NCI-H1694 treated with DMSO at 0.1 percent for 48 hours (cell line): ENCODE data around the gene ARHGEF17.

Source experiments
- DNase-seq: peaks from one replicate; lab custom pipeline; 2025; lab: John Stamatoyannopoulos, UW

ARHGEF17 gene

GRCh38 chr11:73395297-73396208 lies 87.5 kb downstream of the ARHGEF17 start:
- no peak for DNase-seq

- no peak for DNase-seq
Measured at GRCh38 chr11:73396251-73396930, 88.3 kb downstream of the ARHGEF17 start.

- DNase-seq: no peak
Measured at GRCh38 chr11:73396985-73397384, 88.9 kb downstream of the ARHGEF17 start.

- DNase-seq: no peak
Measured at GRCh38 chr11:73397468-73398131, 89.5 kb downstream of the ARHGEF17 start.

DNA sequence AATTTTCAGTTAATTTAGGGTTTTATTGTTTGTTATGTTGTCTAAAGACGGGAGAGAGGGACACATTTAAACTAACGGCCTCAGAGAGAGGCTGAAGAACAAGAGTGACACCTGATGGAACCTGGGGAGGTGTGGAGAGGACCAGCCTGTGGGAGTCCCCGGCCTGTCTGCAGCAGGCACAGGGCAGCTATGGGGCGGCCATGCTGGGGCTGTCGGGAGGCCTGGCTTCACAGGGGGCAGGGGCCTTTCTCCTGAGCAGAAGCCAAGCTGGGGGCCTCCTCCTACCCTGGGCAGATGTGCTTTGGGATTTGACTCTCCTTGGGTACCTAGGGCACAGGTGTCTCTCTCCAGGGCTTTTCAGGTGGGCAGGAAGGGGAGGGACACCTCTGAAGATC lies 90.1 kb downstream of the ARHGEF17 start:
- DNase-seq: no peak

DNA sequence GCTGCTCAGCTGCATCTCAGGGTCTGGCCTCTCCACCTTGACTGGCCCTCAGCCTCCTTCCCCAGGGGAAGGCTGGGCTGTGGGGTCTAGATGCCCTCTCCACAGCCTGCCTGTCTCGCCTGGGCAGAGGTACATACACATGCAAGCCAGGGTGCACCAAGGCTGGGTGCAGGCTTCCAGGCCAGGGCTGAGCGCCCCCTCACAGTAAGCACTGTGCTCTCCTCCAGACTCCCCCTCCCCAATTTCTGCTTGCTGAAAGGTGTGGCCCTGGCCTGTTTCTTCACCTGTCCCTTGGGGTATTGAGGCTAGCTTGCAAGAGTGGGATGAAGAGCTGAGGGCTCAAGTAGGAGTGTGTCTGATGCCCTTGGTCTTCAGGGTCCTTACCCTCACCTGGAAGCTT lies 90.6 kb downstream of the ARHGEF17 start:
- DNase-seq: no peak

- no peak for DNase-seq
Measured at GRCh38 chr11:73399159-73399590, 91.1 kb downstream of the ARHGEF17 start.

DNA sequence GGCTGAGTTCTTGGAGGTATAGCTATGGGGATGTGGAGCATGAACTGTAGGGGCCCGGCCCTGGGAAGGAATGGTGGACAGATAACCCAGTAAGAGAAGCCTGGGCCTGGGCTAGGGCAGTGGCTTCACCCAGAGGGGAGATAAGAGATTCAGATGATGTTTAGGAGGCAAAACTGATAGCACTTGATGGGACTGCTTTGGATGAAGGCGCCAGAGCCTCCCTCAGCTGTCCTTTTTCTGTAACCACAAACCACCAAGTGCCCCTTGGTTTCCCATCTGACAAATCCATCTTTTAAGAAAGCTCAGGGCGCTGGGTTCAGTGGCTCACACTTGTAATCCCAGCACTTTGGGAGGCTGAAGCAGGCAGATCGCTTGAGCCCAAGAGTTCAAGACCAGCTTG lies 91.6 kb downstream of the ARHGEF17 start:
- DNase-seq: no peak

DNA sequence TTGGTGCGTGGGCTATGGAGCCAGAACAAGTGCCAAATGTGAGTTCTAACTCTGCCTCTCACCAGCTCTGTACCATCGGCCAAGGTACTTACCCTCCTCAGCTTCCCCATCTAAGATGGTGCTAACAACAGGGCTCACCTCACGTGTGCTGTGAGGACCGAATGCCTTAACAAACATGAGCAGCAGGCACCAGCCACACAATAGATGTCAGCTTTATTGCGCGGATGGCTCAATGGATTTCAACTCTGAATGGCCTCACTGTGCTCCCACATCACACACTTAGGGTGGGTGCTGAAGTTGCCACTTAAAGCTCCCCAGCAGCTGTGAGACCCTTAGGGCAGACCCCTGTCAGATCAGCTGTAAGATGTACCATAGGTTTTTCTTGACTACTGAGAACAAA lies 92.2 kb downstream of the ARHGEF17 start:
- DNase-seq: no peak

- no peak for DNase-seq
Measured at GRCh38 chr11:73401217-73401923, 93.3 kb downstream of the ARHGEF17 start.

DNA sequence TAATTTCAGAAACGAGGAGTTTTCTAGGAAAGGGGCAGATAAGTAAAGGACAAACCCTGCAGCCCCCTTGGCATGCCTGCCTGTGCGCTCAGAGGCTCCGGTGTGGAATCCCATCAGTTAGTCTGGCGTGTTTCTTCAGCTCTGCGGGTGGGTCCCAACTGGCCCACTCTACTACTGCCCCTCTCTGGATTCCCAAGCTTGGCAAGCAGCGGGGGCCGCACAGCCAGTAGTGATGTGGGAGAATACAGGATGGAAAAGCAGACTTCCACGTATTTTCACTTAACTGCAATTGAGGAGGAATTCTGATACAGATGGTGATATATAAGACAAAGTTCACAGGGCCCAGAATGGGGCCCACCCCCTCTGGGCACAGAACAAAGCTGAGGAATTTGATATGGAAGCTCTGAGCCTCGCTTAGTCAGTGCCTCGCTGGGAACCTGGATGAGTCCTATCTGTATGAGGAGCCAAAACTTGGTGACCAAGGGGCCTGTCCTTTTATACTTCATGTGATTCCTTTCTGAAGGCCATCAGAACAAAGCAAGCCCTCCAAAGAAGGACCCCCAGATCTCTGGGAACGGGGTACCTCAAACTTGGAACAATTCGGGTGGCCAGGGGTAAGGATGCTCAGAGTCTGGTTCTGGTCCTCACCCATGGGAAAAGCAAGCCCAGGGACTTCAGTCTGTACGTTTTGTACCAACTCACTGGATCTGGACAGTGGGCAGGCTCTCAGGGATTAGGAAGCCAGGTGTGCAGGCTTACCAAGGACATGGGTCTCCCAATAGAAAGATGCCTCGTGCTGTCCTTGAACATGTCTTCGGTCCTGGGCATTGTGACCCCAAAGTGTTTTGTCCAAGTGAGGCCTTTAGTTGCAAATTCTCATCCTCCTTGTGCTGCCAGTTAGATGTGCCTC lies 94.1 kb downstream of the ARHGEF17 start:
- no peak for DNase-seq

DNA sequence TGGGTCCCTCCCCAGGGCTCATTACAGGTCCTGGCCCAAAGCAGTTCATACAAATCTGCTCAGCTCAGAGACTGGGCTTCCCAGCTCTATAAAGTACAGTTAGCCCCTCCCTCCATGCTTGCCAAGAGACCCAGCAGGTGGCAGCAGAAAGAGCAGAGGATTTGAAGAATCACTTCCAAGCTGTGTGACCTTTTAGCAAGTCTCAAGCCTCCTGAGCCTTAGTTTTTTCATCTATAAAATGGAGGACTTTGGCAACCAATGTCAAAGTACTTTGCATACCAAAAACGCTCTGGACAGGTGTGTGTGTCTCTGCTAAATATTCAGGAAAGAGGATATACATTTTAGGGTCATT lies 94.7 kb downstream of the ARHGEF17 start:
- no peak for DNase-seq

- no peak for DNase-seq
Measured at GRCh38 chr11:73403541-73403940, 95.5 kb downstream of the ARHGEF17 start.

GRCh38 chr11:73404048-73404447 lies 96.0 kb downstream of the ARHGEF17 start:
- DNase-seq: peak; percentile 5

DNA sequence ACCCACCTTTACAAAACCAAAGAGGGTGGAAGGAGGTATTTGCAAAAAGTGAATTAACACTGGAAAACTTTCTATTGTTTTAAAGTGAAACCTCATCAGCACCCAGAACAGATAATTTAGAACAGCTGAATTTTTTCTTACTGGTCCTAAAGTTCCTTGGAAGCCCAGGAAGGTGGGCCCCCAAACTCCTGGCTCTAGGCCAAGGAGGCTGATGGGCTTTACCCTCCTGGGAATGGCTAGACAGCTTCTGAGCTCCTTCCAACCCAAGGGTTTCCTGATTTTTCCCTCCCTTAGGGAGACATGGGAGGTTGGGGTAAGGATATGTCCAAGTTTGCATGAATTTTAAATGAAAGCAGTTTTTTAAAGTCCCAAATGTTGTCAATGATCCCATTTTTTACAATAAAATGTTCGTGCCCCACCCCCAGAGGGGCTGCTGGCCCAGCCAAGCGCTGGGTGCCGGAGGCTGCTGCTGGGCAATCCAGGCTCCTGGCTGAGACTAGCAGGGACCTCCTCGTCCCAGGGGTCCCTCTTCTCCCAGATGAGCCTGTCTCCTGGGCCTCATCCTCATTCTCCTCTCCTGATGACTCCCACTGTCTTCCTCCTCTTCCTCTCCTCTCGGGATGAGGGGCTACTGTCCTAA lies 96.5 kb downstream of the ARHGEF17 start:
- no peak for DNase-seq

GRCh38 chr11:73405146-73405510 lies 97.1 kb downstream of the ARHGEF17 start:
- DNase-seq: no peak

DNA sequence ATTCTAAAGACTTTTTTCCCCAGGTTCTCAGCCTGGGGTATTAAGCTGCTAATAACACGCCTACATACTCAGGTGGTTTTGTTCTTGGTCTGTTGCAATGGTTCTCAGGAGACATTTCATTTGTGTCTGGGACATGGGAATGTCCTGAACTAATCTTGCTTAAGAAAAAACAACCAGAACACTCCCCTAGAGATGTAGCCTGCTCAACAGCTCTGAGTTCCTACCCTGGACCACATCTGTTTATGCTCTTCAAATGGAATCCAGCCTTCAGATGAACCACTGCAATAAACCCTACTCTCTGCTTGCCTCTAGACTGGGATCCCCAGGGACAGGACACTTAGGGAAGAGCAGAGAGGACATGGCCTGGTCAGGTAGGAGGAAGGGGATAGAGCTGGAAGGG lies 98.1 kb downstream of the ARHGEF17 start:
- DNase-seq: no peak

DNA sequence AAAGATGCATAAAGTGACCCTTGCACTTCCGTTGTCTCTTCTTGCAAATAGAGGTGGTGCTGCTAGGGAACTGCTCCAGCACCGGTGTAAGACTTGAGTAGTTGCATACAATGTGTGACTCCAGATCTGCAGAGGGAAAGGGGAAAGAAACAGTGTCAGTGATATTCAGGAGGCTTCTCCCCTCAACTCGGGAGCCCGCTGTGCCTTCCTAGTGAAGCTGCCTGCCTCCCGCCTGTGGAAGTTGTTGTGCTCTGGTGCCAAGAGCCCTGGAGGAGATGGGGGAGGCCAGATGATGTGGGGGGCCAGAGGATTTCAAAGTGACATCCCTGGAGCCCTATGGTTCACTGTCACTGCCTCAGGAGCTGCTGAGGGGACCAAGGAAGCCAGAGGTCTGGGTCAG lies 98.5 kb downstream of the ARHGEF17 start:
- DNase-seq: no peak

GRCh38 chr11:73409431-73409830 lies 101.4 kb downstream of the ARHGEF17 start:
- no peak for DNase-seq

GRCh38 chr11:73410627-73411026 lies 102.6 kb downstream of the ARHGEF17 start:
- DNase-seq: no peak

GRCh38 chr11:73411031-73411430 lies 103.0 kb downstream of the ARHGEF17 start:
- no peak for DNase-seq
